Mucosa of descending colon (tissue), 3 donors: ENCODE results near the gene FUT4. TPM values are rescaled to one million over a fixed set of nuclear protein-coding genes. Genes with fewer than 3 reads are reported as not detected.

Experiments
- ATAC-seq: fragments of 200-7000 bp; cut with Tn5 transposase; one replicate; pipeline ENCODE4 v1.9.1; 2020; ENCODE audit warnings: mild to moderate bottlenecking, moderate library complexity
- DNase-seq, 3 donors: peaks; one replicate each; pipeline ENCODE4 v3.0.0-alpha.2; 2020
- H3K36me3 ChIP-seq: fragments of 200-600 bp; one replicate; pipeline ENCODE4 v1.8.0; 2021; ENCODE audit warnings: low read depth, mild to moderate bottlenecking
- H3K4me1 ChIP-seq: fragments of 200-600 bp; one replicate; pipeline ENCODE4 v1.8.0; 2021; ENCODE audit warnings: low read depth, mild to moderate bottlenecking
- H3K4me3 ChIP-seq: fragments of 200-600 bp; one replicate; pipeline ENCODE4 v1.8.0; 2021; ENCODE audit warnings: mild to moderate bottlenecking
- H3K9me3 ChIP-seq: fragments of 200-600 bp; one replicate; pipeline ENCODE4 v1.8.0; 2021; ENCODE audit warnings: mild to moderate bottlenecking
- intact Hi-C, 2 donors: fragments of 100-400 bp; cut with DNase I in 1 of 2; cut with micrococcal nuclease in 1 of 2; formaldehyde crosslinking; loops; one replicate each; pipeline versions ENCODE4 v1.11.0 to v1.11.1; 2022; cut with DNase I, micrococcal nuclease
- total RNA-seq, 3 donors: library from RNA; stranded (reverse); fragmentation: NEBNext Ultra II Directional in 2 of 3; extraction: Animal tissue kit (Norgen Biotek cat#: 25700) in 2 of 3; gene quantifications; one replicate each; pipeline versions ENCODE4 v1.2.1 to v1.2.4, GENCODE V29; 2021 to 2023
- TF ChIP-seq, protein P1 (sequence below): fragments of 200-600 bp; IDR thresholded peaks from one replicate; pipeline ENCODE4 v1.8.0; 2022; ENCODE audit warnings: antibody characterized with exemption, mild to moderate bottlenecking
- donor health status: DM: no; HTN: no; CAD: no; lungs with moderate emphysema.
- donor health status: DM: no; HTN: no; CAD: no.
- donor health status: DM: no; HTN: yes; CAD: no.

FUT4 gene
- total RNA-seq, 3 donors from 2014 or later = 13.9 to 23.5 (median 21.9) TPM

DNA sequence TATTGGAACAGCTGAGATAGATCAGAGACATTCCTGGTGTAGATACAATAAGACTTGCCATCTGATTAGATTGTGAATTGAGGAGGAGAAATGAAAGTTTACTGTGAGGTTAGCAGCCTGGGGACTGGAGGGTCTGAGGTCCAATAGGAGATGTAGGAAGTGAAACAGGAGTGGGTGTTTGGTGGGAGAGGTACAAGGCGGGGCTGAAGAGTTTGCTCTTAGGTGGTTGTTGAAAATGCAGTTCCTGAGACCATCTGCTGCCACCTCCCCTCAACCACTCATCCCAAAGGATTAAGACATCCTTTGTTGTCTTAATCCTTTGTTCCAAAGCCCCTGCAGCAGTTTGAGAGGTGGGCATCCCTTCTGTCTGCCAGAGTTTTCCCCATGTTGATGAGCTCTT is 38.2 kb downstream of the FUT4 start:
- Histone ChIP-seq H3K9me3 (no peaks in the 10 kb centered on the region), H3K36me3 (no peaks in the 10 kb centered on the region), H3K4me1 (no peaks in the 10 kb centered on the region), H3K4me3 (no peak overlapping the region)
- no peak for DNase-seq
- ATAC-seq = no peak
- TF ChIP-seq, protein P1, sequence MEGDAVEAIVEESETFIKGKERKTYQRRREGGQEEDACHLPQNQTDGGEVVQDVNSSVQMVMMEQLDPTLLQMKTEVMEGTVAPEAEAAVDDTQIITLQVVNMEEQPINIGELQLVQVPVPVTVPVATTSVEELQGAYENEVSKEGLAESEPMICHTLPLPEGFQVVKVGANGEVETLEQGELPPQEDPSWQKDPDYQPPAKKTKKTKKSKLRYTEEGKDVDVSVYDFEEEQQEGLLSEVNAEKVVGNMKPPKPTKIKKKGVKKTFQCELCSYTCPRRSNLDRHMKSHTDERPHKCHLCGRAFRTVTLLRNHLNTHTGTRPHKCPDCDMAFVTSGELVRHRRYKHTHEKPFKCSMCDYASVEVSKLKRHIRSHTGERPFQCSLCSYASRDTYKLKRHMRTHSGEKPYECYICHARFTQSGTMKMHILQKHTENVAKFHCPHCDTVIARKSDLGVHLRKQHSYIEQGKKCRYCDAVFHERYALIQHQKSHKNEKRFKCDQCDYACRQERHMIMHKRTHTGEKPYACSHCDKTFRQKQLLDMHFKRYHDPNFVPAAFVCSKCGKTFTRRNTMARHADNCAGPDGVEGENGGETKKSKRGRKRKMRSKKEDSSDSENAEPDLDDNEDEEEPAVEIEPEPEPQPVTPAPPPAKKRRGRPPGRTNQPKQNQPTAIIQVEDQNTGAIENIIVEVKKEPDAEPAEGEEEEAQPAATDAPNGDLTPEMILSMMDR = no peak
- intact Hi-C loops = no loop called here

DNA sequence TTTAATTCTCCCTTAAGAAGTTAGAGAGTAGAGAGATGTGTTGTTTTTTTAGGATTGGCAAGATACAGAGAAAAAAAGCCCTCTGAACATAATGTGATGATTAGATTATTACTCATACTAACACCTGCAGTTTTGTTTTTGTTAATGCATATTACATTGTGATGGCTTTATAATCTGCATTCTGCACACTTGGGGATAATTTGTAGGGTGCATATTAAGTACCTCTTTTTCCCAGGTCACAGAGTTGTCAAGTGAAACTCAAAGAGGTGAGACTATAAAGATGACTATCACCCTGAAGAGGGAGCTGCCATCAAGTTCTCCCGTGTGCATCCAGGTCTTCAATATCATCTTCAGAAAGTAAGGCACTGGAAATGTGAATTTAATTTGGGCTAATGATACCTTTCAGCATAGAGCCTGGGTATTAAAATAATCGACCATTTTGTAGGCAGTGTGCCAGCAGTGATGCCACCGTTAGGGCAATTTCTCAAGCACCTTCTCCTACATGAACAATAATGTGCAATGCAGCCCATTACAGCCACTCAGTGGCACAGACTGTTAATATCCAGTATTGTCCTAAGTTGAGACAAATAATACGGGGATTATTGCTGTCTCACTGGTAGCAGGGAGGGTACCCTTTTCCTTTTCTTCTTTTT is 39.6 kb downstream of the FUT4 start:
- ATAC-seq = no peak
- intact Hi-C loops = no loop called here
- Histone ChIP-seq H3K4me3 (no peak overlapping the region), H3K36me3 (no peaks in the 10 kb centered on the region), H3K4me1 (no peaks in the 10 kb centered on the region), H3K9me3 (no peaks in the 10 kb centered on the region)
- TF ChIP-seq, protein P1 = no peak
- DNase-seq = no peak

DNA sequence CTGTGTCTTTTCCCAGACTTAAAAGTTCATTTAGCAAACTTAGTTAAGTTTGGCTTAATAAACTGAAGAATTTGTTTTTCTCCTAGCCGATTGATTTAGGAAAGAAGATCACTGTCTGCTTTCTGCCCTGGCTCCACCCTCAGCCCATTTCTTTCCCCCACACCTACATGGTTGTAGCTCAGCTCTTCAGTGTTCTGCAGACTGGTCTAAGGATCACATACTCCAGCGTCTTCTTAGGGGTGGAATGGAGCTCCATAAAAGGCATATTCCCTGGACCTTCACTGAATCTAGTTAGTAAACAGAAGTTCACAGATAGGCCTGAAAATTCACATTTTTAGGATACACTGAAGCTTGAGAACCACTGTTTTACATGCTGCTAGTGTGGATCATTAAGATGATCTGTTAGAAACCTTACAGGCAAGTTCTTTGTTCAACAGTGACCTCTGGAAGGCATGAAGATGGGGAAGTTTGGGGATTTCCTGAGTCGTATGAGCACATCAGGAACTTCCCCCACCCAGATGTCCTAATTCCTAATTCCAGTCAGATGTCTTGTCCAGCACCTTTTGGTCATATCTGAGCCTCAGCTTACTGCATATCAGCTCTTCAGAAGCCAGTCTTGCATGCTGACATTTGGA is 40.3 kb downstream of the FUT4 start:
- intact Hi-C loops = no loop called here

DNA sequence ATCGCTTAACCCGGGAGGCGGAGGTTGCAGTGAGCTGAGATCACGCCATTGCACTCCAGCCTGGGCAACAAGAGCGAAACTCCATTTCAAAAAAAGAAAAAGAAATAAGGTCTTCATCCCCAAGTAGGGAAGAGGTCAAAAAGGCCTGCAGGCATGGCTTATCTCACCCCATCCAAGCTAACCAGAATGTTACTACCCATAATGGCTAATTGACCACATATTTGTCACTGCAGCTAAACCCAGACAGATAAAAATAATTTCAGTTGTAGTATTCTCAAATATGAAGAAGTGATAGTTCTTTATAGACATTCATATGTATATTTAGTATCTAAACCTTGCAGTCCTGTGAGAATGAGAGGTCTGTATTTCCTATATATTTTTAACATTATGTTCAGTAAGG is 41.3 kb downstream of the FUT4 start:
- Histone ChIP-seq H3K4me3 (no peak overlapping the region), H3K36me3 (no peaks in the 10 kb centered on the region), H3K9me3 (no peaks in the 10 kb centered on the region), H3K4me1 (no peaks in the 10 kb centered on the region)
- intact Hi-C loops = no loop called here
- ATAC-seq (no peak), DNase-seq (no peak)
- TF ChIP-seq, protein P1 = no peak

More for the DNA sequence above, 40.3 kb downstream of the FUT4 start:
- Histone ChIP-seq H3K9me3 (no peaks in the 10 kb centered on the region), H3K4me1 (no peaks in the 10 kb centered on the region), H3K4me3 (no peak overlapping the region), H3K36me3 (no peaks in the 10 kb centered on the region)
- no peak for DNase-seq
- peak; percentile 61 for ATAC-seq
- TF ChIP-seq, protein P1 = no peak

DNA sequence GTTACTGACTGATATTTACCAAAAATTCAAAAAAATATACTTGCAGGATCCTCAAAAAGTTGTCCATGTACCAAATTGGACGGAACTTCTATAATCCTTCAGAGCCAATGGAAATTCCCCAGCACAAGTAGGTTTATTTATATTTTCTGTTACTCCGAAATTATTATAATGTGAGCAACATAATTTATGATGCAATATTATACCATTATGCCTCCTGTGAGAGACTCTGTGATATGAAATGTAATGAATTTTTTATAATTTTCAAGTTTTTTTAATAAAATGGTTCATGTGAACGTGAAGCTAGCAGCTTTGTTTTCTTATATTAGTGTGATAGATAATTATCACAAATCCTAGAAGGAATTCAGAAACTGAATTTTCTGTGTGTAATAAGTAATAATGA is 41.7 kb downstream of the FUT4 start:
- intact Hi-C loops = no loop called here
- H3K4me3 ChIP-seq = no peak overlapping the region
- no peaks in the 10 kb centered on the region for H3K36me3 ChIP-seq
- no peak for DNase-seq
- ATAC-seq = no peak
- no peaks in the 10 kb centered on the region for H3K4me1 ChIP-seq
- H3K9me3 ChIP-seq = no peaks in the 10 kb centered on the region
- TF ChIP-seq, protein P1 = no peak
